Mucosa of stomach (tissue), 1 donor: Measurements from ENCODE around the gene IFI27L1.

Experiments used
- H3K27me3 ChIP-seq: one replicate; pipeline ENCODE4 v1.7.0; 2013; ENCODE audit warnings: mild to moderate bottlenecking, low read length; ENCODE audit not compliant: control insufficient read depth, insufficient read depth
- H3K36me3 ChIP-seq: one replicate; pipeline ENCODE4 v1.7.0; 2013; ENCODE audit warnings: low read length; ENCODE audit not compliant: control insufficient read depth, insufficient read depth
- H3K4me1 ChIP-seq: one replicate; pipeline ENCODE4 v1.7.0; 2013; ENCODE audit warnings: mild to moderate bottlenecking, low read length; ENCODE audit not compliant: control insufficient read depth, insufficient read depth
- H3K4me3 ChIP-seq: one replicate; pipeline ENCODE4 v1.7.0; 2013; ENCODE audit warnings: low read length
- H3K9ac ChIP-seq: one replicate; pipeline ENCODE4 v1.7.0; 2013; ENCODE audit warnings: mild to moderate bottlenecking, low read length, moderate library complexity
- H3K9me3 ChIP-seq: one replicate; pipeline ENCODE4 v1.7.0; 2013; ENCODE audit warnings: mild to moderate bottlenecking, low read length, moderate library complexity; ENCODE audit not compliant: control insufficient read depth
- donor health status: Pancreatic carcinoma.

The IFI27L1 gene

DNA sequence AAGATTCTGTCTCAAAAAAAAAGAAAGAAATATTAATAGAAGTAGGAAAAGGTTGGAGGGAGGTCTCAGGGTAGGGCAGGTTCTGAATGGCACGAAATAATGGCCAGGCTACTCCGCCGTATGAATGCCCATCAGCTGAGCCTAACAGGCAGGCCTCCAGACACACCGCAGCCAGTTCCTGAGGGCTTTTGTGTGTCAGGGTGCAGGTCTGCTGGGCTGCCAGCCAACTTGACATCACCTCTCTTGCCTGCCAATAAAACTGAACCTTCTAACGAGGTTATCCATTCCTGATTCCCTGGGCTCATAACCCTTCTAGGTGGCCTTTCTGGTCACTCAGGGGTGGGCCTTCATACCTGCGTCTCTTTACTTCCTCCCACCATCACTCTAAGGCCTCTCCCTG is 32.4 kb downstream of the IFI27L1 start:
- Histone ChIP-seq H3K9ac (no peak overlapping the region), H3K9me3 (no peaks in the 10 kb centered on the region), H3K4me1 (peaks cover 61% of the 10 kb centered on the region), H3K4me3 (no peak overlapping the region), H3K36me3 (no peaks in the 10 kb centered on the region), H3K27me3 (peaks cover 3% of the 10 kb centered on the region)

DNA sequence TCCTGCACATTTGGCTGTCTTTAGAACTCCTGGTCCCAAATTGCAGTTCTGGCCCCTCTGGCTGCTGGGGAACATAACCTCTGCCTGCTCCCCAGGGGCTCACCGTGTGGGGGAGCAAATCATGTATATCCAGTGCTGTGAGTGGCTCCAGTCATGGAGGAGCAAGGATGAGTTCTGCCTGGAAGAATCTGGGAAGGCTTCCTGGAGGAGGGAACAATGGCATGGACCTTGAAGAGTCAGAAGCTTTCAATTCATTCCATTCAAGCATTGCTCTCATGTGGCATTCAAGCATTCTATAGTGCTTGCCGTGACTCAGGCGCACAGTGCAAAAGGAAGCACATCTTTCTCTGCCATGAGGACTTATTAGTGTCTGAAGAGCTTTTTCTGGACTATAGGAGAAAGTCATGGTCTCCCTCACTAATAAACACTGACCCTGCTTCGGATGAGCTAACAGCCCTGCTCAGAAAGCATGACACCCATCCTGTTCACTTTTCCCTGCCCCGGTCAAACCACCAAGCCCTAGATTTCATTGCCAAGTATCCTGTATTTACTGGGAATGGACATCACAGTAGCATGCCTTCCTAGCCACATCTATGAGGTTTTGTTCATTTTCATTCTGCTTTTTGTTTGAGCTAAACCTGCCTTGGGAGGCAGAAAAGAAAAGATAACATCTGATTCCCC is 32.9 kb downstream of the IFI27L1 start:
- no peaks in the 10 kb centered on the region for H3K36me3 ChIP-seq
- H3K27me3 ChIP-seq: peaks cover 3% of the 10 kb centered on the region
- H3K4me3 ChIP-seq: no peak overlapping the region
- H3K4me1 ChIP-seq: peaks cover 60% of the 10 kb centered on the region
- no peak overlapping the region for H3K9ac ChIP-seq
- no peaks in the 10 kb centered on the region for H3K9me3 ChIP-seq

DNA sequence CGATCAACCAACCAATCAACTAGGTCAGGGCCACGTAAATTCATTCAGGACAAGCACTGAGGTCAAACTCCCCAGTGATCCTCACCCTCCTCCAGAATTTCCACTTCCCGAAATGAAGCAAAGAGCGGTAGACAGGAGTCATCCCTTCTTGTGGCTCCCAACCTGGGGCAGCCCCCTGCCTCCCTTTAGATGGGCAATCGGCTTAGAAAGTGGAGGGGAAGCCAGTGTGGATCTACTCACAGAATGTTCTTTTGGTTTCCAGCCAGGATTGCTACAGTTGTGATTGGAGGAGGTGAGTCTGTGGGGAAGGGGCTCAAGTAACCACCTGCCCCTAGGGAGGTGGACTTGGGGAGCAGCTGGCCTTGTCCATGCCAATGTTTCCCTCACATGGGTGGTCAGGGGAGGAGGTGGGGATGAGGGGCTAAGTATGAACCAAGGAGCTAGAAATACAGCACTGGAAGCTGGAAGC is 33.5 kb downstream of the IFI27L1 start:
- H3K27me3 ChIP-seq: peaks cover 3% of the 10 kb centered on the region
- H3K9me3 ChIP-seq: no peaks in the 10 kb centered on the region
- peaks cover 55% of the 10 kb centered on the region for H3K4me1 ChIP-seq
- no peaks in the 10 kb centered on the region for H3K36me3 ChIP-seq
- no peak overlapping the region for H3K4me3 ChIP-seq
- H3K9ac ChIP-seq: no peak overlapping the region

DNA sequence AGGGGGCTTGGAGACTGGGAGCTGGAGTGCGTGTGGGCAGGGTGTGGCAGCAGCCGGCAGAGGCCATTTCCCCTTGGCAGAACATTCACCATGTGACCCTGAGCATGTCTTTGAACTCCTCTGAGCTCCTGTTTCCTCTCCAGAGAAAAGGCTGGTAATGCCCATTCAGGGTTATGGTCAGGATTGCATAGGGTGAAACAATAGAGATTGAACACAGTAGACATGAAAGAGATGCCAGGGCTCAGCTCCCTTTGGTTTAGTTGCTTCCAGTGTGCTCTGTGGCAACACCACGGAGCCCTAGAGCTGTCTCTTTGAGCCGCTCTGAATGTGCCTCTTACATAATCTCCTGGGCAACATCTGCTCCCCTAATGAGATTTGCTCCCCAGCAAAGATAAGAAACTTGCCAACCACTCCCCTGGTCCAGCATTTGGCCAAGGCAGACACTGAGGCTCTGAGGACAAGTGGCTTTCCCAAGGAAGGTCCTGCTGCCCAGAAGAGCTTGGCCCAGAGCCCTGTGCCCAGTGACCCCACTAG is 34.0 kb downstream of the IFI27L1 start:
- Histone ChIP-seq H3K9me3 (no peaks in the 10 kb centered on the region), H3K4me1 (peaks cover 50% of the 10 kb centered on the region), H3K9ac (no peak overlapping the region), H3K4me3 (no peak overlapping the region), H3K36me3 (no peaks in the 10 kb centered on the region), H3K27me3 (peaks cover 3% of the 10 kb centered on the region)

DNA sequence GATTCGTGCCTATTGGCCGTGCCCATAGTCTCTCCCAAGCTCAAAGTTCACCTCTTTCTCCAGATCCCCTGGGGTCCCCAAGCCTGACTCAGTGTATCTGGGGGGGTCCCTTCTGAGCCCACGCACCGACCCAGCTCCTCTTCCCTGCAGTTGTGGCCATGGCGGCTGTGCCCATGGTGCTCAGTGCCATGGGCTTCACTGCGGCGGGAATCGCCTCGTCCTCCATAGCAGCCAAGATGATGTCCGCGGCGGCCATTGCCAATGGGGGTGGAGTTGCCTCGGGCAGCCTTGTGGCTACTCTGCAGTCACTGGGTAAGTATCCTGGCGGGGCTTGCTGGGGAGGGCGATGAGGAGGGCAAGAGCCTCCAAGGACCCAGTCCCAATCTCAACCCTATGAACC is 34.5 kb downstream of the IFI27L1 start:
- Histone ChIP-seq H3K4me3 (no peak overlapping the region), H3K9me3 (no peaks in the 10 kb centered on the region), H3K36me3 (no peaks in the 10 kb centered on the region), H3K9ac (no peak overlapping the region), H3K27me3 (peaks cover 3% of the 10 kb centered on the region), H3K4me1 (peaks cover 45% of the 10 kb centered on the region)

DNA sequence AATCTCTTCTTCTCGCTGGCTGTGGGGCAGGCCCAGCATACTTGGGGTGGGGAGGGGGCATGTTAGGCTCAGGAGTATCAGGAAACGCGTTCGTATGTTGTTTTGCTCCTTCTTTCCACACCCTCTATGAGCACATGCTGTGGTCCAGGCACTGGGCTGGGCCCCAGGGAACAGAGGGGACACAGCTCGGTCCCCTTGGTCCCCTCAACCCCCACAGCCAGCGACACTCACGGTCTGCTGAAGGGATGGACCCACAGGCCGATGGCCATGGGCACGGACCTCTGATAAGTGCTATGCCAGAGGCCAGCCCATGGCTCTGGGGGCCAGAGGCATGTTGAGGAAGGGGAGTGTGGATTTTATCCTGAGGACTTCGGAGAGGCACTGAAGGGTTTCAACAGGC is 35.6 kb downstream of the IFI27L1 start:
- no peaks in the 10 kb centered on the region for H3K36me3 ChIP-seq
- H3K4me3 ChIP-seq: no peak overlapping the region
- peaks cover 38% of the 10 kb centered on the region for H3K4me1 ChIP-seq
- H3K9me3 ChIP-seq: no peaks in the 10 kb centered on the region
- H3K9ac ChIP-seq: no peak overlapping the region
- peaks cover 3% of the 10 kb centered on the region for H3K27me3 ChIP-seq

- Histone ChIP-seq H3K4me3 (no peak overlapping the region), H3K9me3 (no peaks in the 10 kb centered on the region), H3K36me3 (no peaks in the 10 kb centered on the region), H3K4me1 (peaks cover 28% of the 10 kb centered on the region), H3K27me3 (peaks cover 3% of the 10 kb centered on the region), H3K9ac (no peak overlapping the region)
These were observed 36.7 kb downstream of the IFI27L1 start for GRCh38 chr14:94117856-94118255.

- H3K36me3 ChIP-seq: no peaks in the 10 kb centered on the region
- no peaks in the 10 kb centered on the region for H3K27me3 ChIP-seq
- peaks cover 17% of the 10 kb centered on the region for H3K4me1 ChIP-seq
These were observed 38.0 kb downstream of the IFI27L1 start for GRCh38 chr14:94119071-94119470.

GRCh38 chr14:94120667-94121340 is 39.7 kb downstream of the IFI27L1 start:
- Histone ChIP-seq H3K4me1 (no peaks in the 10 kb centered on the region), H3K4me3 (no peak overlapping the region), H3K36me3 (no peaks in the 10 kb centered on the region), H3K9ac (no peak overlapping the region), H3K27me3 (no peaks in the 10 kb centered on the region), H3K9me3 (no peaks in the 10 kb centered on the region)

More at GRCh38 chr14:94119071-94119470, 38.0 kb downstream of the IFI27L1 start:
- H3K4me3 ChIP-seq: no peak overlapping the region
- H3K9me3 ChIP-seq: no peaks in the 10 kb centered on the region
- no peak overlapping the region for H3K9ac ChIP-seq

DNA sequence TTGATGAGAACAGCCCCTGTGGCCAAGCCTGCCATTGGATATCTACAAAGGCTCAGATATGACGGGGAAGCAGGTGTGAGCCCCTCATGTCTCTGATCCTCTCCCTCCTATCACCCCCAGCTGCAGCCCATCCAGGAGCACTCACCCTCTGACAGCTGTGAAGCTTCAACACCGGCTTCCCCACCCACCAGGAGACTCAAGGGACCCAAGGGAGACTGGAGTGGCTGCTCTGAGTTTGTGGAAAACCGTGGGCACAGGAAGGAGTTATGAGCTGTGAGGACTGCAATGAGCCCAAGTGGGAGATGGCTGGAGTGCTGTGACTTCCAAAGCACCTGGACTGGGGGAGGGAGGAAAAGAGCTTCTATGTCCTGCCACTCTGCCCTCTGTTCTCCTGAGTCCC is 40.4 kb downstream of the IFI27L1 start:
- Histone ChIP-seq H3K9ac (no peak overlapping the region), H3K4me3 (no peak overlapping the region), H3K36me3 (no peaks in the 10 kb centered on the region), H3K9me3 (no peaks in the 10 kb centered on the region), H3K27me3 (no peaks in the 10 kb centered on the region), H3K4me1 (no peaks in the 10 kb centered on the region)

DNA sequence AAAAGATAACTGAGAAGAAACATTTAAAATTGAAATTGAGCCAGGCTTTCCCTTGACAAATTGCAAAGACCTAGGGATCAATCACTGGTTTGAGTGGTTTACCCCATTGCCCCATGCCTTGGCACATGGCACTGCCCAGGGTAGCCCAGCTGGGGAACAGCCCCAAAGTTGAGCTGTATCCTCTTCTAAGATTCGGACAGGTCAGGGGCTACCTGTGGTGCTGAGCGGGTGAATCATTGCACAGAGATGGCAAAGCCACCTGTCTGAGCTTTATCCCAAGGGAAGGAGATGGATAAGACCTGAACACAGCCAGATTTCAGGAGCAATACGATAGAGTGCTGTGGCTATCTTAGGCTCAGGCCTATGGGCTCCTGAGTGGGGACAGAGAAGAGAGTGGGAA is 41.3 kb downstream of the IFI27L1 start:
- no peaks in the 10 kb centered on the region for H3K27me3 ChIP-seq
- H3K9me3 ChIP-seq: no peaks in the 10 kb centered on the region
- no peaks in the 10 kb centered on the region for H3K4me1 ChIP-seq
- H3K9ac ChIP-seq: no peak overlapping the region
- no peak overlapping the region for H3K4me3 ChIP-seq
- no peaks in the 10 kb centered on the region for H3K36me3 ChIP-seq

DNA sequence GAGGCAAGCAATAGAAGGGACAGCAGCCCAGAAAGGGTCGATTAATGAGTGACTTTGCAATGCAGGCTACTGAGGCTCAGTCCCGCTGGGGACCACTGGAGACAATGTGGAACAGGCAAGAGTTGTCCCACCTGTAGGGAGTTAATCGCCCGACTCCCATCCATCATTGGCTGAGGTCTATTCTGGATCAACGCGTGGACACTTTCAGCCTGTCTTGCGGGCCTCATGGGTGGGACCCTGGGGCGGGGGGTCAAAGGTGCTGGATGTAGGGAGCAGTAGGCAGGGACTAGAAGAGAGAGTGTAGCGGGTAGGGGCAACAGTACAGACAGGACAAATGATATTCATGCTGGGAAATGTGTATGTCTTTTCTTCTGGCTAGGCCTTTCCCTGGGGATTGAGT is 42.2 kb downstream of the IFI27L1 start:
- Histone ChIP-seq H3K9ac (no peak overlapping the region), H3K27me3 (no peaks in the 10 kb centered on the region), H3K4me3 (no peak overlapping the region), H3K9me3 (no peaks in the 10 kb centered on the region), H3K36me3 (no peaks in the 10 kb centered on the region), H3K4me1 (peaks cover under 1% of the 10 kb centered on the region)
